GM12878 (cell line): Measurements from ENCODE around the gene PPP1R13L. TPM values are rescaled to one million over a fixed set of nuclear protein-coding genes. Genes with fewer than 3 reads are reported as not detected.

Source experiments
- ATAC-seq: fragments of 200-7000 bp; cut with Tn5 transposase; 3 replicates; pipeline ENCODE4 v1.9.1; 2020; ENCODE audit warnings: mild to moderate bottlenecking, moderate library complexity
- BruUV-seq: library from RNA; stranded (reverse); fragments of 400-500 nt; replicated peaks from 2 replicates; lab custom pipeline; 2021; lab: Mats Ljungman, UMichigan
- CTCF ChIA-PET: fragments of 300-600 bp; sonication (Branson Sonifier 250); formaldehyde crosslinking; extraction: SDS; loops from one replicate; lab custom pipeline; 2021; ENCODE audit warnings: inconsistent platforms; lab: Yijun Ruan, JAX
- POLR2A ChIA-PET: fragments of 350-600 bp; formaldehyde crosslinking; extraction: SDS; loops from one replicate; lab custom pipeline; 2021; ENCODE audit warnings: inconsistent platforms; lab: Charles Lee
- RAD21 ChIA-PET: fragments of 300-600 bp; sonication (Branson Sonifier 250); formaldehyde crosslinking; loops from one replicate; lab custom pipeline; 2023; ENCODE audit warnings: antibody characterized with exemption; ENCODE audit not compliant: unreplicated experiment; lab: Charles Lee
- SMC1A ChIA-PET: fragments of 300-600 bp; sonication (Branson Sonifier 250); formaldehyde crosslinking; loops from one replicate; lab custom pipeline; 2023; ENCODE audit not compliant: unreplicated experiment, uncharacterized antibody; lab: Charles Lee
- DNase-seq: peaks from one replicate; pipeline ENCODE4 v3.0.0-alpha.2; 2011; ENCODE audit warnings: low read depth, low spot score
- FAIRE-seq: peaks from 3 replicates; lab custom pipeline; 2011; peaks lifted over from hg19 to GRCh38; lab: Jason Lieb, UNC
- H2AFZ ChIP-seq: 2 replicates; pipeline ENCODE4 v1.6.0; 2011; ENCODE audit warnings: low read depth, low read length, control low read depth; ENCODE audit not compliant: control insufficient read depth
- H3K27ac ChIP-seq: 2 replicates; pipeline ENCODE4 v1.5.1; 2011; ENCODE audit warnings: control low read depth; ENCODE audit not compliant: control insufficient read depth, insufficient read depth
- H3K27me3 ChIP-seq, 2 experiments: replicated peaks in 1 of 2; 2 replicates each; pipeline versions ENCODE4 v1.6.0 to v1.6.1; 2011; ENCODE audit warnings: low read length in 1 of 2; ENCODE audit not compliant: control insufficient read depth in 2 of 2, insufficient read depth in 2 of 2
- H3K36me3 ChIP-seq, 2 experiments: 2 replicates each; pipeline ENCODE4 v1.5.1; 2011; ENCODE audit warnings: low read length in 1 of 2; ENCODE audit not compliant: control insufficient read depth in 2 of 2, insufficient read depth in 2 of 2
- H3K4me1 ChIP-seq: 2 replicates; pipeline ENCODE4 v1.6.1; 2011; ENCODE audit warnings: mild to moderate bottlenecking, low read length, moderate library complexity, mixed read lengths; ENCODE audit not compliant: control insufficient read depth, insufficient read depth
- H3K4me2 ChIP-seq: 2 replicates; pipeline ENCODE4 v1.6.0; 2011; ENCODE audit warnings: control low read depth; ENCODE audit not compliant: control insufficient read depth, insufficient read depth
- H3K4me3 ChIP-seq: fragments of 200-600 bp; sonication (generic); 2 replicates; pipeline ENCODE4 v1.5.1; 2016
- H3K79me2 ChIP-seq: 2 replicates; pipeline ENCODE4 v1.6.0; 2011; ENCODE audit warnings: low read length; ENCODE audit not compliant: control insufficient read depth, insufficient read depth
- H3K9ac ChIP-seq: 2 replicates; pipeline ENCODE4 v1.8.0; 2011; ENCODE audit warnings: low read length, control low read depth, mixed read lengths; ENCODE audit not compliant: control insufficient read depth, insufficient read depth
- H3K9me3 ChIP-seq: replicated peaks from 3 replicates; pipeline ENCODE4 v1.5.1; 2011; ENCODE audit warnings: mild to moderate bottlenecking, low read length; ENCODE audit not compliant: control insufficient read depth, insufficient read depth
- H4K20me1 ChIP-seq: 2 replicates; pipeline ENCODE4 v1.6.0; 2011; ENCODE audit not compliant: control insufficient read depth, insufficient read depth
- ASH2L ChIP-seq: fragments of 300-600, 200-600 bp; sonication (generic); IDR thresholded peaks from 2 replicates; pipeline ENCODE4 v1.6.1; 2017; ENCODE audit warnings: low read depth, mild to moderate bottlenecking, borderline replicate concordance
- EP300 ChIP-seq, 2 experiments: fragments of 150-350 bp in 1 of 2; IDR thresholded peaks; 2 replicates each; pipeline ENCODE4 v1.6.1; 2011 to 2012; ENCODE audit warnings: low read depth in 2 of 2, low read length in 2 of 2, borderline replicate concordance in 1 of 2, improper control_type of control experiment in 1 of 2, inconsistent platforms in 1 of 2; ENCODE audit not compliant: control insufficient read depth in 1 of 2
- ESRRA ChIP-seq: IDR thresholded peaks from 2 replicates; pipeline ENCODE4 v1.6.1; 2012; ENCODE audit warnings: mild to moderate bottlenecking, low read length, improper control_type of control experiment
- HCFC1 ChIP-seq: fragments of 150-350 bp; IDR thresholded peaks from 2 replicates; pipeline ENCODE4 v1.6.1; 2014; ENCODE audit warnings: low read length
- NFYA ChIP-seq: IDR thresholded peaks from 2 replicates; pipeline ENCODE4 v1.6.1; 2011; ENCODE audit warnings: low read depth, mild to moderate bottlenecking, low read length, improper control_type of control experiment, borderline replicate concordance
- RELA ChIP-seq: fragments of 450-650 bp; IDR thresholded peaks from 2 replicates; pipeline ENCODE4 v1.8.0; 2014; ENCODE audit warnings: borderline replicate concordance; ENCODE audit not compliant: partially characterized antibody
- SRF ChIP-seq, 2 experiments: IDR thresholded peaks; 2 replicates each; pipeline ENCODE4 v1.6.1; 2011; ENCODE audit warnings: low read depth in 2 of 2, low read length in 2 of 2, mild to moderate bottlenecking in 1 of 2, moderate library complexity in 1 of 2
- ZSCAN29 ChIP-seq: fragments of 450-650 bp; IDR thresholded peaks from 2 replicates; pipeline ENCODE4 v1.6.1; 2017; ENCODE audit warnings: mild to moderate bottlenecking, moderate library complexity
- WGBS: methylation state at CpG from one replicate; pipeline ENCODE4 v1.1.6; 2016; ENCODE audit warnings: low lambda C conversion rate; ENCODE audit not compliant: insufficient replicate concordance, insufficient coverage; ENCODE audit errors: missing lambda C conversion rate; 5-methylcytosine and 5-hydroxymethylcytosine counted together
- in situ Hi-C: fragments of 300-500 bp; cut with MboI; formaldehyde crosslinking; loops from 9 replicates; pipeline ENCODE4 v1.14.3; 2018; ENCODE audit warnings: mixed read lengths
- intact Hi-C: fragments of 100-400 bp; cut with micrococcal nuclease; formaldehyde crosslinking; loops from one replicate; pipeline ENCODE4 v1.14.2; 2022; ENCODE audit not compliant: unreplicated experiment
- polyA plus RNA-seq, 11 experiments: library from polyadenylated mRNA; depleted of rRNA in 4 of 11; unstranded in 6 of 11; stranded (reverse) in 5 of 11; fragments of >200 nt; fragmentation: Nextera tagmentation in 4 of 11; fragmentation: Illumina TruSeq in 1 of 11; extraction: Ambion mirVana in 4 of 11; extraction: Trizol in 1 of 11; gene quantifications; 1 replicate in 1 of 11; 2 replicates in 10 of 11; pipeline versions ENCODE4 v1.2.1 to v1.2.3, GENCODE V29; 2011 to 2016; ENCODE audit warnings: inconsistent platforms in 2 of 11, missing spikeins in 2 of 11, low read depth in 1 of 11
- total RNA-seq, 4 experiments: library from RNA; depleted of rRNA in 3 of 4; stranded (reverse); fragments of >200 nt in 3 of 4; fragmentation: Illumina TruSeq in 1 of 4; extraction: Trizol in 1 of 4; gene quantifications; 2 replicates each; pipeline versions ENCODE4 v1.2.1 to v1.2.3, GENCODE V29; 2013 to 2021

PPP1R13L gene
- total and polyA plus RNA-seq, 10 of the 15 experiments (the other 5 are each of a cell fraction or from before 2014, with no cell fraction given): 0.40 to 10.0 (median 2.5) TPM

- Histone ChIP-seq H3K36me3 (peaks cover 2 to 3% of the 10 kb centered on the region in 2 experiments; a peak in 3 of 4 replicates), H3K9ac (no peak overlapping the region), H3K4me1 (no peaks in the 10 kb centered on the region), H2AFZ (no peak overlapping the region), H3K79me2 (no peaks in the 10 kb centered on the region), H3K9me3 (no peaks in the 10 kb centered on the region), H3K27me3 (no peaks in the 10 kb centered on the region), H3K4me2 (no peak overlapping the region), H4K20me1 (no peaks in the 10 kb centered on the region), H3K4me3 (no peak overlapping the region), H3K27ac (no peak overlapping the region)
- DNase-seq (no peak), ATAC-seq (no peak), FAIRE-seq (no peak)
- WGBS: 87% methylated on average over 8 of the region's 11 CpGs
- POLR2A ChIA-PET: no interaction called here
- no peak for TF ChIP-seq ZSCAN29
- BruUV-seq: no TSS peak
- in situ Hi-C loops (no loop called here), intact Hi-C loops (no loop called here)
- RAD21 ChIA-PET: no interaction called here
- SMC1A ChIA-PET: no interaction called here
- CTCF ChIA-PET: no interaction called here
These were observed 47.5 kb downstream of the PPP1R13L start for GRCh38 chr19:45357445-45357783.

- POLR2A ChIA-PET: no interaction called here
- SMC1A ChIA-PET: no interaction called here
- in situ Hi-C loops: no loop called here
- Histone ChIP-seq H3K36me3 (peaks cover 3 to 6% of the 10 kb centered on the region in 2 experiments; a peak in 3 of 4 replicates), H3K79me2 (no peaks in the 10 kb centered on the region), H2AFZ (no peak overlapping the region), H3K9ac (no peak overlapping the region), H3K4me2 (no peak overlapping the region), H3K27me3 (no peaks in the 10 kb centered on the region), H3K27ac (no peak overlapping the region), H4K20me1 (no peaks in the 10 kb centered on the region), H3K9me3 (no peaks in the 10 kb centered on the region), H3K4me1 (no peaks in the 10 kb centered on the region), H3K4me3 (no peak overlapping the region)
- no peak for ATAC-seq
- WGBS: 98% methylated on average over 18 of the region's 20 CpGs
- DNase-seq: no peak
- intact Hi-C loops: no loop called here
- no peak for FAIRE-seq
- no TSS peak for BruUV-seq
- CTCF ChIA-PET: no interaction called here
- RAD21 ChIA-PET: no interaction called here
- TF ChIP-seq ASH2L (no peak), HCFC1 (no peak), RELA (no peak), EP300 (IDR thresholded peaks at IDR 0.05; ENCODE audit: borderline replicate concordance in 1 of 2, control insufficient read depth in 1 of 2, low read depth in 2 of 2, low read length in 2 of 2) (no peak), ESRRA (no peak), SRF (IDR thresholded peaks at IDR 0.05; ENCODE audit: low read depth in 2 of 2, low read length in 2 of 2) (no peak), NFYA (no peak)
These were observed 48.0 kb downstream of the PPP1R13L start for GRCh38 chr19:45356760-45357444.
